ENCODE data around the gene JAKMIP3.

- no peak for TF ChIP-seq ARNT (IDR thresholded peaks at IDR 0.05)
- no peak for TF ChIP-seq FOXM1 (IDR thresholded peaks at IDR 0.05; ENCODE audit: borderline replicate concordance)
- no peak for TF ChIP-seq ZNF384 (IDR thresholded peaks at IDR 0.05)
- no peak for TF ChIP-seq HDGF (IDR thresholded peaks at IDR 0.05; ENCODE audit: borderline replicate concordance)
- TF ChIP-seq LEF1 (IDR thresholded peaks at IDR 0.05; ENCODE audit: borderline replicate concordance): no peak
- TF ChIP-seq FOXA1 (IDR thresholded peaks at IDR 0.05): no peak
- TF ChIP-seq SP1 (IDR thresholded peaks at IDR 0.05): no peak
- no peak for TF ChIP-seq TARDBP (IDR thresholded peaks at IDR 0.05)
- no peak for TF ChIP-seq SUZ12 (IDR thresholded peaks at IDR 0.05)
Measured at GRCh38 chr10:132101529-132101928, 35.8 kb downstream of the JAKMIP3 start.

Measured in HEK293T (cell line).